CD4-positive, alpha-beta T cell treated with Interleukin-4 for 4 hours (primary cell): ENCODE results near the gene KPRP.

Source experiments
- DNase-seq: peaks from one replicate; pipeline ENCODE4 v3.0.0-alpha.2; 2020

The KPRP gene

DNA sequence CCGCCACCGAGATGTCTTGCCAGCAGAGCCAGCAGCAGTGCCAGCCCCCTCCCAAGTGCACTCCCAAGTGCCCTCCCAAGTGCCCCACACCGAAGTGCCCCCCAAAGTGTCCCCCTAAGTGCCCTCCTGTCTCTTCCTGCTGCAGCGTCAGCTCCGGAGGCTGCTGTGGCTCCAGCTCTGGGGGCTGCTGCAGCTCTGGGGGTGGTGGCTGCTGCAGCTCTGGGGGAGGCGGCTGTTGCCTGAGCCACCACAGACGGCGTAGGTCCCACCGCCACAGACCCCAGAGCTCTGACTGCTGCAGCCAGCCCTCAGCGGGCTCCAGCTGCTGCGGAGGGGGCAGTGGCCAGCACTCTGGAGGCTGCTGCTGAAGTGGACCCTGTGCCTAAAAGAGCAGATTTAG lies 18.5 kb downstream of the KPRP start:
- no peak for DNase-seq

DNA sequence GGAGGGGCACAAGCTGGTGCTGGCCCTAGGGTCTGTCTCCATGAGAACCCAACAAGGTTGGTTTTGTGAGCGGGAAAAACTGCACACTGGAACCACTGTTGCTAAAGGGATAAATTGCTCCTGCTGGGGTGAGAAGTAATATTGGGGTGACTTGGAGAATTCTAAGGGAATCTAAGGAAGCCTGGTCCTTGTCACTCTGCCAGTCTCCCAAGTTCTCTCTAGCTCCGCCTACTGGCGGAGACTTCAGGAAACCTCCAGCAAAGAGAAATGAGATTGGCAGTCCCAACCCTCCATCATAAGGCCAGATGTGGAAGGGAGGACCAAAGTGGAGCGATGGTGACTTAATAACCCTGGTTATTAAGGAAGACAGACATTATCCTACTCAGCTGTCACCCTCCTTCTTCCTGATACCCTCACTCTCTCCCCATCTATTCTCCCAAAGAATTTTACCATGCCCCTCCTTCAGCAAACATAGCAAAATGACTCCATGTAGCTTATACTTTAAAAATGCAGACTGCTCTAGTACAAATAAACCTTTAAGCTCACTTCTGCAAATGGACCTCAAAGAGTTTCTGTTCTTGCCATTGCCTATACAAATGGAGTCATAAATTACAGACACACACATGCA lies 19.8 kb downstream of the KPRP start:
- no peak for DNase-seq

DNA sequence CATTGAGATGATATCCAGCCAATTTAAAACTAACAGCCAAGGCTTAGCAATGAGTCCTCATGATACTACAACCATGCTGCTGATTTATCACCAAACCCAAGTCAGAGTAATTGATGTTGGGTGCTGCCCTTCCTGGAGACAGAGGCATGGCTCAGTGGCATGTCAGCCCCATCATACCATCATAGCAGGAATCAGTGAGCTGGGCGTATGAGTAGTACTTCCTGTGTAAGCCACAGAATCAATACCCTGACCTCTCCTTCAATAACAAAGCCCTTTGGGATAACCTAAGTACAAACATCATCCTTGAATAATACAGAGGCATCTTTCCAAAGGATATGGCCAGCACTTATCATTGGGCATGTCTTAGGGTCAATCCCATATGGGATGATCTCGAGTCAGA lies 25.3 kb downstream of the KPRP start:
- DNase-seq: no peak

DNA sequence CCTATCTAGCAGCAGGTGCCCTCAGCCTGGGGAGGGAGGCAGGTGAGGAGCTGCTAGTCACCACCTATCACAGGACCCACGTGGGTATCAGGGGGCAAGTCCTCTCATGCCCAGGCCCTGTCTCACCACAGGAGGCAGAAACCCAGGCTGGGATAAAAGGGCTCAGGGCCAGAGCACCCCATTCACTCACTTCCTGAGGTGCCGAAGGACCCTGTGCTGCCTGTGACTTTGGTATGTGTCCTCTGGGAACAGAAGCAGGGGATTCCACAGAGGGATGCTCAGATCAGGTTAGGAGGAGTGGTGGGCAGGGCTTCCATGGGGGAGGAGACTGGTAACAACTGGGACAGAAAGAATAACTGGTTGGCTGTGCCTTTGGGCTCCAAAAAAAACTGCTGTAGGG lies 28.3 kb downstream of the KPRP start, which contains the start of gene LCE1E:
LCE1E (plus strand) TSS at position 181 of the 400 bp plus-strand sequence. CDS start 1,043 bp downstream, outside the sequence.
- no peak for DNase-seq

DNA sequence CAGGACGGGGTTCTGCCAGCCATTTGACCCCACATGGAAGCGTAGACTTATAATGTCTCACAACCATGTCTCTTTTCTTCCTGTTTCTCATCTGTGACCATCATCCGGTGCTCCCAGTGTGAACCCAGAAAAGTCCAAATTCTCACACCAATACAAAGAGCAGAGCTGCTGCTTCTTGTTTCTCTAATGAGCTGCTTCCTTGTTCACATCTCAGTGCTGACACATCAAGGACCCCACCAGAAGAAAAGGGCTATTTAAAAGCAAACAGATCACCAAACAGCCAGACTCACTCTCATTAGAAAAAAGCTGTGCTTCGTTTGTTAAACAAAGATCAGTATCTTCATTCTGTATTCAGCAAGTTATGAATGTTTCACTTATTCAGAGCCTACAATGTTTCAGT lies 37.9 kb downstream of the KPRP start:
- no peak for DNase-seq

- no peak for DNase-seq
Observed at GRCh38 chr1:152796421-152796820, 38.6 kb downstream of the KPRP start, which contains the start of gene LCE1D. LCE1D (plus strand) TSS chr1:152796721; CDS start chr1:152797795, 1,074 bp downstream.

DNA sequence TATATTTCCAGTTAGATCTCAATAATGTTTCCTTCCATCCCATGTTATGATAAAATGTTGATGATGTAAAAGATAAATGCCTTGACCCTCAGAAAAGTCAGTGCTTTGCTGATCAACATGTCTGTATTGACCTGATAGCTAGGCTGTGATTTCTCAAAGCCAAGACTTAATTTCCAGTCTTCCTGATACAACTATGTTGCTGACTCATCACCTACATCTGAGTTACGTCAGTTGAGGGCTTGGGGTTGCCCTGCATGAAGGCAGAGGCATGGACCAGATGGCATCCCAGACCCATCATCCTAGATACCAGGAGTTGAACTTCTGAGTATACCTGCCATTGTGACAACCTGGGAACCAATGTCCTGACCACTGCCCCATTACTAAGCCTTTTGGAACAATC lies 43.5 kb downstream of the KPRP start:
- no peak for DNase-seq

- DNase-seq: no peak
Observed at GRCh38 chr1:152806576-152806975, 48.8 kb downstream of the KPRP start, which contains the start of gene LCE1C. LCE1C (minus strand) TSS chr1:152806651; CDS start chr1:152805478, 1,173 bp downstream.

- no peak for DNase-seq
Observed at GRCh38 chr1:152811050-152811449, 53.2 kb downstream of the KPRP start.
